A549 (cell line): ENCODE results near the gene DDX54. TPM values are rescaled to one million over a fixed set of nuclear protein-coding genes. Genes with fewer than 3 reads are reported as not detected.

Experiments
- ATAC-seq, 2 experiments: fragments of 200-7000 bp in 1 of 2; fragments of >200 bp in 1 of 2; cut with Nextera tagmentation in 1 of 2; cut with Tn5 transposase in 1 of 2; 3 replicates each; pipeline versions ENCODE4 v1.8.0 to v1.9.1; 2018 to 2020; ENCODE audit warnings: mild to moderate bottlenecking in 1 of 2, moderate library complexity in 1 of 2
- CTCF ChIA-PET: fragments of 300-600 bp; sonication (Branson Sonifier 250); formaldehyde crosslinking; extraction: SDS; loops from one replicate; lab custom pipeline; 2021; ENCODE audit warnings: antibody characterized with exemption, inconsistent platforms; lab: Yijun Ruan, JAX
- POLR2A ChIA-PET: fragments of 350-600 bp; formaldehyde crosslinking; extraction: SDS; loops from one replicate; lab custom pipeline; 2021; ENCODE audit warnings: antibody characterized with exemption, inconsistent platforms; lab: Yijun Ruan, JAX
- DNase-seq, 2 experiments: peaks; one replicate each; pipeline versions ENCODE4 v3.0.0 to v3.0.0-alpha.2; 2011 to 2016; ENCODE audit warnings: low read depth in 1 of 2, low spot score in 1 of 2
- FAIRE-seq: peaks from 2 replicates; lab custom pipeline; 2011; peaks lifted over from hg19 to GRCh38; lab: Jason Lieb, UNC
- H3K27ac ChIP-seq, 2 experiments: fragments of >200 bp; sonication (Bioruptor Twin); formaldehyde crosslinking; 3 replicates each; pipeline ENCODE4 v1.5.1; 2016 to 2017
- H3K4me1 ChIP-seq: fragments of >200 bp; sonication (Bioruptor Twin); formaldehyde crosslinking; 3 replicates; pipeline ENCODE4 v1.6.1; 2016
- H3K4me2 ChIP-seq: fragments of >200 bp; sonication (Bioruptor Twin); formaldehyde crosslinking; 3 replicates; pipeline ENCODE4 v1.6.1; 2016
- H3K4me3 ChIP-seq: fragments of >200 bp; sonication (Bioruptor Twin); formaldehyde crosslinking; 3 replicates; pipeline ENCODE4 v1.5.1; 2016
- H3K9me3 ChIP-seq: fragments of >200 bp; sonication (Bioruptor Twin); formaldehyde crosslinking; 3 replicates; pipeline ENCODE4 v1.6.1; 2016
- BCL3 ChIP-seq: fragments of >200 bp; sonication (Bioruptor Twin); formaldehyde crosslinking; IDR thresholded peaks from 3 replicates; pipeline ENCODE4 v1.6.1; 2016
- CBX8 ChIP-seq: fragments of 200-600 bp; sonication (generic); IDR thresholded peaks from 2 replicates; pipeline ENCODE4 v1.6.1; 2016
- CTCF ChIP-seq: fragments of >200 bp; sonication (Bioruptor Twin); formaldehyde crosslinking; IDR thresholded peaks from 3 replicates; pipeline ENCODE4 v1.5.1; 2016
- EHF ChIP-seq: fragments of 250-450 bp; sonication (Bioruptor Pico); IDR thresholded peaks from 2 replicates; pipeline ENCODE4 v1.5.0; 2020; ENCODE audit warnings: mild to moderate bottlenecking
- EHMT2 ChIP-seq: fragments of 200-600 bp; sonication (generic); IDR thresholded peaks from 2 replicates; pipeline ENCODE4 v1.6.1; 2016; ENCODE audit warnings: antibody characterized with exemption, low read depth, mild to moderate bottlenecking, moderate library complexity
- FOSB ChIP-seq: fragments of 250-450 bp; sonication (Bioruptor Pico); IDR thresholded peaks from 2 replicates; pipeline ENCODE4 v1.5.0; 2020; ENCODE audit warnings: mild to moderate bottlenecking, moderate library complexity
- FOSL2 ChIP-seq, 2 experiments: fragments of 450-650 bp in 1 of 2; fragments of >200 bp in 1 of 2; sonication (Bioruptor Twin) in 1 of 2; formaldehyde crosslinking; IDR thresholded peaks; 2 replicates each; pipeline versions ENCODE4 v1.5.0 to v1.6.1; 2016 to 2020; ENCODE audit warnings: mild to moderate bottlenecking in 1 of 2, moderate library complexity in 1 of 2
- GATA3 ChIP-seq: IDR thresholded peaks from 2 replicates; pipeline ENCODE4 v1.6.1; 2012; ENCODE audit warnings: borderline replicate concordance
- HDAC2 ChIP-seq: fragments of 200-600 bp; sonication (generic); IDR thresholded peaks from 2 replicates; pipeline ENCODE4 v1.6.1; 2016
- HES2 ChIP-seq: fragments of >200 bp; sonication (Bioruptor Twin); formaldehyde crosslinking; IDR thresholded peaks from 2 replicates; pipeline ENCODE4 v1.6.1; 2016
- HEYL ChIP-seq: fragments of 250-450 bp; sonication (Bioruptor Pico); IDR thresholded peaks from 2 replicates; pipeline ENCODE4 v1.8.0; 2021; ENCODE audit warnings: mild to moderate bottlenecking, moderate library complexity
- HOXA7 ChIP-seq: fragments of 250-450 bp; sonication (Bioruptor Pico); IDR thresholded peaks from 2 replicates; pipeline ENCODE4 v1.5.0; 2020; ENCODE audit warnings: mild to moderate bottlenecking, moderate library complexity
- JUN ChIP-seq, 2 experiments: fragments of >200 bp; sonication (Bioruptor Twin); formaldehyde crosslinking; IDR thresholded peaks; 2 replicates in 1 of 2; 3 replicates in 1 of 2; pipeline ENCODE4 v1.6.1; 2016 to 2017
- MAX ChIP-seq: IDR thresholded peaks from 2 replicates; pipeline ENCODE4 v1.6.1; 2012
- NPAS2 ChIP-seq: fragments of 250-450 bp; sonication (Bioruptor Pico); IDR thresholded peaks from 2 replicates; pipeline ENCODE4 v1.8.0; 2022; ENCODE audit warnings: mild to moderate bottlenecking, moderate library complexity, borderline replicate concordance
- RAD21 ChIP-seq, 2 experiments: fragments of >200 bp in 1 of 2; sonication (Bioruptor Twin) in 1 of 2; formaldehyde crosslinking in 1 of 2; IDR thresholded peaks in 1 of 2; conservative IDR thresholded peaks in 1 of 2; 2 replicates in 1 of 2; 3 replicates in 1 of 2; pipeline ENCODE4 v1.6.1; 2012 to 2018; ENCODE audit warnings: inconsistent platforms in 1 of 2
- REST ChIP-seq: fragments of 200-600 bp; sonication (generic); IDR thresholded peaks from 2 replicates; pipeline ENCODE4 v1.6.1; 2016; ENCODE audit warnings: antibody characterized with exemption, mild to moderate bottlenecking, moderate library complexity
- RNF2 ChIP-seq: fragments of 200-600 bp; sonication (generic); IDR thresholded peaks from 2 replicates; pipeline ENCODE4 v1.6.1; 2016; ENCODE audit warnings: low read depth, mild to moderate bottlenecking, antibody characterized with exemption, moderate library complexity, borderline replicate concordance
- TFCP2L1 ChIP-seq: fragments of 250-450 bp; sonication (Bioruptor Pico); IDR thresholded peaks from 2 replicates; pipeline ENCODE4 v1.5.0; 2021; ENCODE audit warnings: mild to moderate bottlenecking
- USF2 ChIP-seq: fragments of 450-650 bp; IDR thresholded peaks from 2 replicates; pipeline ENCODE4 v1.6.1; 2014; ENCODE audit warnings: antibody characterized with exemption
- ZC3H11A ChIP-seq: fragments of 450-650 bp; IDR thresholded peaks from 2 replicates; pipeline ENCODE4 v1.6.1; 2014; ENCODE audit warnings: antibody characterized with exemption, mild to moderate bottlenecking
- ZFP36 ChIP-seq: fragments of 450-650 bp; IDR thresholded peaks from 2 replicates; pipeline ENCODE4 v1.6.1; 2014; ENCODE audit warnings: borderline replicate concordance; ENCODE audit not compliant: partially characterized antibody
- ZSCAN20 ChIP-seq: fragments of 250-450 bp; sonication (Bioruptor Pico); IDR thresholded peaks from 2 replicates; pipeline ENCODE4 v1.8.0; 2022; ENCODE audit warnings: mild to moderate bottlenecking, moderate library complexity
- WGBS: methylation state at CpG from one replicate; pipeline ENCODE4 v1.1.6; 2017; ENCODE audit errors: missing lambda C conversion rate; 5-methylcytosine and 5-hydroxymethylcytosine counted together
- polyA plus RNA-seq, 4 experiments: library from polyadenylated mRNA; depleted of rRNA in 3 of 4; stranded (reverse); fragments of >200 nt; fragmentation: RNase III in 1 of 4; extraction: RNeasy Plus Mini Kit Qiagen cat#74134 plus additional on column Dnase treatment in 1 of 4; gene quantifications; 2 replicates in 3 of 4; 3 replicates in 1 of 4; pipeline ENCODE4 v1.2.3, GENCODE V29; 2011 to 2017

Gene DDX54
- polyA plus RNA-seq, 2 of the 4 experiments (the other 2 are of a cell fraction) = 62.4 to 64.5 TPM

GRCh38 chr12:113127791-113128199, 57.5 kb downstream of the DDX54 start:
- ATAC-seq = no peak

GRCh38 chr12:113120670-113121370, 64.5 kb downstream of the DDX54 start:
- peaks cover 5% of the 10 kb centered on the region; the same call in 1 of the 3 replicates for H3K9me3 ChIP-seq
- no peak for TF ChIP-seq ZC3H11A
- no peak for TF ChIP-seq ZSCAN20 (CRISPR knock-in tag)
- no peak for TF ChIP-seq RNF2
- no peak for TF ChIP-seq FOSB
- TF ChIP-seq CTCF = no peak
- peak; percentile 69 for TF ChIP-seq USF2
- TF ChIP-seq REST = no peak
- no peak for TF ChIP-seq BCL3
- TF ChIP-seq MAX = no peak
- TF ChIP-seq, all 56 proteins: peak for 1
- no peaks in the 10 kb centered on the region for H3K4me1 ChIP-seq
- POLR2A ChIA-PET = no interaction called here
- DNase-seq = peak in 1 of 2 experiments; percentile 31
- ATAC-seq = peak; percentile 31 to 62; a peak in 4 of 6 replicates
- FAIRE-seq = no peak
- H3K27ac ChIP-seq = no peak overlapping the region
- CTCF ChIA-PET = interaction anchor here (0.9 to 3.0 kb wide), 8 partner anchors 10 to 75 kb away, joined by 3 to 17 read pairs (median 7); partner anchors contain the start of gene RASAL1
- no peak overlapping the region for H3K4me2 ChIP-seq
- 20% methylated on average over 3 of the region's 3 CpGs for WGBS
- H3K4me3 ChIP-seq = no peak overlapping the region

More at GRCh38 chr12:113127791-113128199, 57.5 kb downstream of the DDX54 start:
- H3K27ac ChIP-seq = no peak overlapping the region
- CTCF ChIA-PET = interaction anchor here (1.1 to 1.9 kb wide), 2 partner anchors 17 to 47 kb away, joined by 3 to 6 read pairs; no protein-coding TSS in a partner anchor
- TF ChIP-seq JUN (IDR thresholded peaks at IDR 0.05) (no peak), ZSCAN20 (CRISPR knock-in tag) (no peak), FOSL2 (IDR thresholded peaks at IDR 0.05) (no peak), FOSL2 (CRISPR knock-in tag; IDR thresholded peaks at IDR 0.05) (no peak), HOXA7 (no peak), FOSB (no peak), BCL3 (no peak), NPAS2 (CRISPR knock-in tag) (no peak), TFCP2L1 (CRISPR knock-in tag) (no peak), ZFP36 (no peak), EHF (CRISPR knock-in tag) (no peak), HES2 (no peak), HEYL (CRISPR knock-in tag) (no peak), GATA3 (no peak), CBX8 (no peak), HDAC2 (no peak), RAD21 (conservative IDR thresholded peaks at IDR 0.05 in 1 of 2, IDR thresholded peaks at IDR 0.05 in 1 of 2) (no peak), EHMT2 (no peak)
- no peak overlapping the region for H3K4me3 ChIP-seq
- FAIRE-seq (no peak), DNase-seq (no peak)
- peaks cover 5% of the 10 kb centered on the region; the same call in 1 of the 3 replicates for H3K9me3 ChIP-seq
- H3K4me1 ChIP-seq = 0 out of 3 replicates have a peak, but pooled peaks cover 3% of the 10 kb centered on the region
- peak overlapping the region; percentile 36; the same call in 2 of the 3 replicates for H3K4me2 ChIP-seq
- POLR2A ChIA-PET = no interaction called here
- 34% methylated on average over 13 of the region's 15 CpGs for WGBS
